ENCODE measurements around the gene HDAC4.

GRCh38 chr2:239177325-239177724, 223.5 kb downstream of the HDAC4 start:
- TF ChIP-seq, protein P1, sequence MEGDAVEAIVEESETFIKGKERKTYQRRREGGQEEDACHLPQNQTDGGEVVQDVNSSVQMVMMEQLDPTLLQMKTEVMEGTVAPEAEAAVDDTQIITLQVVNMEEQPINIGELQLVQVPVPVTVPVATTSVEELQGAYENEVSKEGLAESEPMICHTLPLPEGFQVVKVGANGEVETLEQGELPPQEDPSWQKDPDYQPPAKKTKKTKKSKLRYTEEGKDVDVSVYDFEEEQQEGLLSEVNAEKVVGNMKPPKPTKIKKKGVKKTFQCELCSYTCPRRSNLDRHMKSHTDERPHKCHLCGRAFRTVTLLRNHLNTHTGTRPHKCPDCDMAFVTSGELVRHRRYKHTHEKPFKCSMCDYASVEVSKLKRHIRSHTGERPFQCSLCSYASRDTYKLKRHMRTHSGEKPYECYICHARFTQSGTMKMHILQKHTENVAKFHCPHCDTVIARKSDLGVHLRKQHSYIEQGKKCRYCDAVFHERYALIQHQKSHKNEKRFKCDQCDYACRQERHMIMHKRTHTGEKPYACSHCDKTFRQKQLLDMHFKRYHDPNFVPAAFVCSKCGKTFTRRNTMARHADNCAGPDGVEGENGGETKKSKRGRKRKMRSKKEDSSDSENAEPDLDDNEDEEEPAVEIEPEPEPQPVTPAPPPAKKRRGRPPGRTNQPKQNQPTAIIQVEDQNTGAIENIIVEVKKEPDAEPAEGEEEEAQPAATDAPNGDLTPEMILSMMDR (IDR thresholded peaks at IDR 0.05; ENCODE audit: insufficient read depth, low read depth, low read length), result no peak
- no peak for TF ChIP-seq EZH2 (IDR thresholded peaks at IDR 0.05; ENCODE audit: insufficient read depth, low read length)
